Bronchial epithelial cell (primary cell): Measurements from ENCODE around the gene UGT1A6. TPM values are rescaled to one million over a fixed set of nuclear protein-coding genes. Genes with fewer than 3 reads are reported as not detected.

Experiments
- DNase-seq: peaks from one replicate; pipeline ENCODE4 v3.0.0-alpha.2; 2010; ENCODE audit warnings: low read depth
- FAIRE-seq: peaks from 2 replicates; lab custom pipeline; 2011; peaks lifted over from hg19 to GRCh38; lab: Jason Lieb, UNC
- H3K27me3 ChIP-seq: 2 replicates; pipeline ENCODE4 v1.5.1; 2011; ENCODE audit warnings: low read length; ENCODE audit not compliant: control insufficient read depth, insufficient read depth
- H3K36me3 ChIP-seq: 2 replicates; pipeline ENCODE4 v1.5.1; 2011; ENCODE audit warnings: low read length; ENCODE audit not compliant: control insufficient read depth, insufficient read depth
- H3K4me3 ChIP-seq: 2 replicates; pipeline ENCODE4 v1.5.1; 2011; ENCODE audit warnings: mild to moderate bottlenecking, low read depth, low read length, control low read depth
- total RNA-seq: library from RNA; depleted of rRNA; stranded (reverse); fragments of >200 nt; gene quantifications from 2 replicates; pipeline ENCODE4 v1.2.1, GENCODE V29; 2014
- TF ChIP-seq, protein P1 (sequence below): IDR thresholded peaks from 2 replicates; pipeline ENCODE4 v1.5.1; 2011; ENCODE audit warnings: mild to moderate bottlenecking, moderate library complexity, low read length, control low read depth, inconsistent platforms; ENCODE audit not compliant: insufficient read depth, severe bottlenecking

UGT1A6 gene
- total RNA-seq, 1 donor from 2014 or later = 12.9 TPM

DNA sequence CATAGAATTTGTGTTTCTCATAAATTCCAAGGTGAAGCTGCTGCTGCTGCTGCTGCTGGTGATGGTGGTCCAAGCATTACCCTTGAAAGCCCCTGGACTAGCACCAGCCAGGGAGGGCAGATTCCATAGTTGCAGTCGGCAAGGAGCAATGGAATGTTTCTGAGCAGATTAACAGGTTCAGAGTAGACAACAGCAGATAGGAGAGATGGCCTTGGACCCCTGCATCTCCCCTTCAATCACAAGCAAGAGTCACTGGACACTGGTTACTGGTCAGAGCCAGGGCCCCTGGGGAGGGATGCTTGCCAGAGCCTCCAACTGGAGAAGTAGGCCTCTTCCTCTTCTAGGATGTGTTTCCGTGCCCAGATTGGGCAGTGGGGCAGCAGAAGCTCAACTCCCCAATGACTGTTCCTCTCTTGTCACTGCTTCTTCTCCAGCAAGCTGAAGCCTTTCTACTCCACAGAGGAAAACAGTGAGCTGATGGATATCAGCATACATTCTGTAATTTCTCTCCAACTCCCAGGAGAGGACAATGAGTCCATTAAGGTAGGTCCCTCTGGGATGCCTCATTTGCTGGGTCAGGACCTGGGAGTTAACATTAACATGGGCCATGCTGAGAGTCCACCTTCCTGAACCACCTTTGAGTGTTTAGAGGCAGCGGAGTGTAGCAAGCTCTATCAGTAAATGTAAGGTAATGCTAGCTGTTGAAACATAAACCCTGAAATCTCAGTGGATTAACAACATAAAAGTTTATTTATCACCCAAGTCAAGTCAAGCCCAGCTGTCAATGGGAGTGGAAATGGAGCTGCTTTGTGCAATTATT lies 120.8 kb downstream of the UGT1A6 start:
- no peak for FAIRE-seq
- no peaks in the 10 kb centered on the region for H3K36me3 ChIP-seq

DNA sequence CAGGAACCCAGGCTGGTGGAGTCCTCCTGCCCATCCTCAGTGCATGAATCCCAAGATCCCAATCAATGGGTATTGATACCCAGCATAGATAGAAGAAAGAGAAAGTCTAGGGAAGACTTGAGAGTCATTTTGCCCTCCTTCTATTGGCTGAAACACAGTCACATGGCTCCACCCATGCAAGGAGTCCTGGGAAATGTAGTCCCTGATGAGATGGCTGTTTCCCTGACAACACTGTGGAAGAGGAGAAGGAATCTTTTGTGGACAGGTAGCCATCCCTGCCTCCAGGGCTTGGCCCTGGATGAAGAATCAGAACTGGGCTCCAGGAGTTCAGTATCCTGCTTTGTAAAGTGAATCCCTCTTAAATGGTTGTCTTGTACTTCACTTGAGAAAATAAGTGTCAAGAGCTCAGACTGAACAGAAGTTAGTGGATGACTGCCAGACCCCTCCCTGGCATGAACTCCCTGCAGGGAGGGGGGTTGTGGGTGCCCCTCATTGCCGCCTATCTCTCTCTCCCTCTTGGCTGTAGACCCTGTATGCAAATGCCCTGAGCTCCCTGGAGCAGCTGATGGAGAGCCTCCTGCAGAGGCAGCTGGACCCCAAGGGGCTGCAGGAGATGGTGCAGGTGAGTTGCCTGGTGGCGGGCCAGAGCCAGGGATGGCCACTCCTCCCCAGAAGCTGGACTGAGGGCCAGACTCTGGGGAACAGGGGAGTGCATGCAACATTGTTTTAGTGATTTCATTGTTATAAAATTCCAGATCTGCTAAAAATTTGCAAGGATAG lies 121.6 kb downstream of the UGT1A6 start:
- no peak overlapping the region for H3K4me3 ChIP-seq
- FAIRE-seq (no peak), DNase-seq (peak; percentile 29)
- peaks cover 2% of the 10 kb centered on the region for H3K27me3 ChIP-seq
- TF ChIP-seq, protein P1, sequence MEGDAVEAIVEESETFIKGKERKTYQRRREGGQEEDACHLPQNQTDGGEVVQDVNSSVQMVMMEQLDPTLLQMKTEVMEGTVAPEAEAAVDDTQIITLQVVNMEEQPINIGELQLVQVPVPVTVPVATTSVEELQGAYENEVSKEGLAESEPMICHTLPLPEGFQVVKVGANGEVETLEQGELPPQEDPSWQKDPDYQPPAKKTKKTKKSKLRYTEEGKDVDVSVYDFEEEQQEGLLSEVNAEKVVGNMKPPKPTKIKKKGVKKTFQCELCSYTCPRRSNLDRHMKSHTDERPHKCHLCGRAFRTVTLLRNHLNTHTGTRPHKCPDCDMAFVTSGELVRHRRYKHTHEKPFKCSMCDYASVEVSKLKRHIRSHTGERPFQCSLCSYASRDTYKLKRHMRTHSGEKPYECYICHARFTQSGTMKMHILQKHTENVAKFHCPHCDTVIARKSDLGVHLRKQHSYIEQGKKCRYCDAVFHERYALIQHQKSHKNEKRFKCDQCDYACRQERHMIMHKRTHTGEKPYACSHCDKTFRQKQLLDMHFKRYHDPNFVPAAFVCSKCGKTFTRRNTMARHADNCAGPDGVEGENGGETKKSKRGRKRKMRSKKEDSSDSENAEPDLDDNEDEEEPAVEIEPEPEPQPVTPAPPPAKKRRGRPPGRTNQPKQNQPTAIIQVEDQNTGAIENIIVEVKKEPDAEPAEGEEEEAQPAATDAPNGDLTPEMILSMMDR = no peak
- H3K36me3 ChIP-seq = no peaks in the 10 kb centered on the region

More for the DNA sequence above, 120.8 kb downstream of the UGT1A6 start:
- no peak for DNase-seq
- H3K27me3 ChIP-seq = peaks cover 4% of the 10 kb centered on the region
- no peak overlapping the region for H3K4me3 ChIP-seq
- TF ChIP-seq, protein P1 = no peak

DNA sequence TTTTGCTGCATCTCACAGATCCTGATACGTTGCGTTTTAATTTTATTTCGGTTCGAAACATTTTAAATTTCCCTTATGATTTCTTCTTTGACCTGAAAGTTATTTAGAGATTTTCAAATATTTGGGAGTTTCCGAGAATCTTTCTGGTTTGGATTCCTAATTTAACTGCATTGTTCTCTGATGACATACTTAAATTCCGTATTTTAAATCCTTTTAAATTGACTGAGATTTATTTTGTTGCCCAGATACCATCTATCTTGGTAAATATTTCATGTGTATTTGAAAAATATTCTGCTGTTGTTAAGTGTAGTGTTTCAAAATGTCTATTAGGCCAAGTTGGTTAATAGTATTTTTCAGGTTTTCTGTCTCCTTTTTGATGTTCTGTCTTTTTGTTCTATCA lies 123.2 kb downstream of the UGT1A6 start:
- no peak overlapping the region for H3K4me3 ChIP-seq
- no peaks in the 10 kb centered on the region for H3K36me3 ChIP-seq
- FAIRE-seq (no peak), DNase-seq (no peak)
- TF ChIP-seq, protein P1 = no peak
- H3K27me3 ChIP-seq = peaks cover 2% of the 10 kb centered on the region

DNA sequence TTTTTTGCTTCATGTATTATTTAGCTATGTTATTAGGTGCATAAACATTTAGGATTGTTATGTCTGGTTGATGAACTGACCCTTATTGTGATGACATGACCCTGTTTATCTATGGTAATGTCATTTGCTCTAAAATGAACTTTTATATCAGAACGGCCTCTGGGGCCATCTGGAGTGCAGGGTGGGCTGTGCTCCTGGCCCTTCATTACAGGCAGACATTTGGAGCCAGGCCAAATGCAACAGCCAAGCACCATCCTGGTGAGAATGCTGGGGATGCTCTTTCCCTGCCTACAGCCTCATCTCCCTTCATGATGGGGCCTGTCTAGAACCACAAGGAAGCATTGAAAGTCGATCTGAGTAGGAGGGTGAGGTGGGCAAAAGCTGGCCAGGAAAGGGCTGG lies 123.6 kb downstream of the UGT1A6 start:
- Histone ChIP-seq H3K36me3 (no peaks in the 10 kb centered on the region), H3K4me3 (no peak overlapping the region), H3K27me3 (peaks cover 2% of the 10 kb centered on the region)
- no peak for FAIRE-seq
- no peak for DNase-seq
- TF ChIP-seq, protein P1 = no peak

DNA sequence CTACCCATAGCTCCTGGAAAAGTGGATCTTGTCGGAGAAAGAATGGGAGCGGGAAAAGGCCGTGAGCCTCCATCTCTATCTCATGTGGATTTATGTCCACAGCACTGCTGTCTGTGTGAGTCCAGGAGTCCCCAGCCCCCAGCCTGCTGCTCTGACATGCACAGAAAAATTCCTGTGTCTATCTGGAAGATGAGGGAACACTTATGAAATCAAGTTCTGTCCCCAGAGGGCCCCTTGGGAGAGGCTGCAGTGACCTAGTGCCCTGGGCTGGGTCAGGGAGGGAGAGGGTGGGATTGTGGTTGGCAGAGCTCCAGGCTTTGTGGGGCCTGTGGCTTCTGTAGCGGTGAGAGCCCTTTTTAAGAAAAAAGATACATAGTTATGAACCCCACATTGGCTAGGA lies 124.1 kb downstream of the UGT1A6 start:
- H3K4me3 ChIP-seq = no peak overlapping the region
- TF ChIP-seq, protein P1 = no peak
- peaks cover 2% of the 10 kb centered on the region for H3K27me3 ChIP-seq
- DNase-seq = no peak
- peak; percentile 70 for FAIRE-seq
- no peaks in the 10 kb centered on the region for H3K36me3 ChIP-seq
